ENCODE results near the gene GIPC1. TPM values are rescaled to one million over a fixed set of nuclear protein-coding genes. Genes with fewer than 3 reads are reported as not detected.

Gene GIPC1
- total and polyA plus RNA-seq, 9 of the 15 experiments (the other 6 are each of a cell fraction or from before 2014, with no cell fraction given), result 0.49 to 54.7 (median 24.8) TPM

DNA sequence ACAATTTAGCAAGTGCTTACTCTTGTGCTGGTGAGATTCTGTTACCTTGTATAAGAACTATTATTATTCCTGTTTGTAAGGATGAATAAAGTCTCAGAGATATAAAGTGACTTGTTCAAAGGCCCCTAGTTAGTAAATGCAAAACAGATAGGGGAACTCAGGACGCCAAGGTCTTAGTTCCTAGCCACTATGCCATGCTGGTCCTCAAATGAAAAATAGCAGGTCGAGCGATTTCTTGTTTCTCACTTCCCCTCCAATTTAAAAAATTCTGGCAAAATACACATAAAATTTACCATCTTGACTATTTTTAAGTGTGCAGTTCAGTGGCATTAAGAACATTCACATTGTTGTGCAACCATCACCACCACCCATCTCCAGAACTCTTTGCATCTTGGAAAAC is 34.6 kb upstream of the GIPC1 start:
- peaks cover 9% of the 10 kb centered on the region; the same call in 2 of the 3 replicates for H3K36me3 ChIP-seq (ENCODE audit: control insufficient read depth, insufficient read depth, low read length)
- FAIRE-seq (no peak), ATAC-seq (no peak), DNase-seq (ENCODE audit: extremely low read depth in 1 of 4, low spot score in 3 of 4) (no peak)
- WGBS (ENCODE audit: insufficient coverage, low coverage, missing lambda C conversion rate), result 57% methylated on average over 3 of the region's 3 CpGs
- peaks cover 29 to 63% of the 10 kb centered on the region in 2 experiments; a peak in 4 of 5 replicates for H3K4me1 ChIP-seq (replicated peaks in 1 of 2; ENCODE audit: control insufficient read depth in 2 of 2, insufficient read depth in 2 of 2, low read length in 2 of 2)
- peaks cover 5% of the 10 kb centered on the region; the same call in 1 of the 2 replicates for H4K20me1 ChIP-seq (replicated peaks; ENCODE audit: control insufficient read depth, insufficient read depth, low read length)
- H3K79me2 ChIP-seq (ENCODE audit: control insufficient read depth, insufficient read depth, low read length), result peaks cover 52% of the 10 kb centered on the region
- no peaks in the 10 kb centered on the region for H3K9me3 ChIP-seq (replicated peaks; ENCODE audit: control insufficient read depth, insufficient read depth, low read depth, low read length)
- BruUV-seq (replicated peaks), result no TSS peak
- intact Hi-C loops (cut with micrococcal nuclease), result no loop called here
- POLR2A ChIA-PET, result interaction anchor here (1.0 to 1.2 kb wide), 2 partner anchors 12 to 17 kb away, joined by 3 to 5 read pairs; partner anchors contain the start of gene DNAJB1
- peak overlapping the region; percentile 89; the same call in 1 of the 3 replicates for H3K27ac ChIP-seq (ENCODE audit: extremely low read depth, low read depth, low read length)
- peak overlapping the region; percentile 42 to 83; a peak in 3 of 4 replicates for H3K9ac ChIP-seq (ENCODE audit: insufficient read depth in 1 of 2, low read depth in 2 of 2, low read length in 2 of 2)
- peak overlapping the region; percentile 58 for H3K4me2 ChIP-seq (ENCODE audit: insufficient read depth, low read length)
- H3K9me1 ChIP-seq (ENCODE audit: control insufficient read depth, insufficient read depth, low read length), result no peaks in the 10 kb centered on the region
- no peaks in the 10 kb centered on the region for H3K27me3 ChIP-seq (ENCODE audit: control insufficient read depth in 2 of 2, insufficient read depth in 2 of 2, low read length in 2 of 2)
- no peak overlapping the region for H2AFZ ChIP-seq (ENCODE audit: low read depth, low read length)
- CTCF ChIA-PET (ENCODE audit: low intra/inter-chr PET ratio), result no interaction called here
- in situ Hi-C loops (cut with MboI), result no loop called here
- peak overlapping the region; percentile 76 for H3K4me3 ChIP-seq
- TF ChIP-seq ZBTB1 (CRISPR knock-in tag; IDR thresholded peaks at IDR 0.05; ENCODE audit: borderline replicate concordance, low read depth) (no peak), POLR2AphosphoS5 (IDR thresholded peaks at IDR 0.05; ENCODE audit: control insufficient read depth, insufficient read depth, low read depth, low read length) (no peak), CEBPB (tag; IDR thresholded peaks at IDR 0.05) (peak; percentile 33)

DNA sequence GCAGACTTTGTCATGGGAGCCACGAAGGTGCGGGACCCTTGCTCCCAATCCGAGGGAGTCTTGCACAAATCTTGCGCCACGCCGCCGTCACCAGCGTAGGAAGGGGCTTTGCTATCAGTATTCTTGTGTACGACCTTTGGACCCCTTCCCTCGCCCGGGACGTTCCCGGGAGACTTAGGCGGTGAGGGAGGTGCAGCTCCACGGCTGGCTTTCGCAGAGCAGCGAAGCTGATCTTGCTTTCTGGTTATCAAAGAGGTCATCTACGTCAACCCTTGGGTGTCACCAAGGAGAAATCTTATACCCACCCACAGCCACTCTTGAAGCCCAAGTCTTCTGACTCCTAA is 34.0 kb upstream of the GIPC1 start:
- BruUV-seq (replicated peaks), result no TSS peak
- FAIRE-seq, result no peak
- ChIA-PET CTCF (ENCODE audit: low intra/inter-chr PET ratio) (no interaction called here), POLR2A (interaction anchor here (1.2 kb wide), 1 partner anchor 17 kb away, joined by 3 read pairs; no protein-coding TSS in a partner anchor)
- WGBS (ENCODE audit: insufficient coverage, low coverage, missing lambda C conversion rate), result under 1% methylated on average over 18 of the region's 18 CpGs
- no peak for DNase-seq (ENCODE audit: extremely low read depth in 1 of 4, low spot score in 3 of 4)
- Histone ChIP-seq H3K4me2 (ENCODE audit: insufficient read depth, low read length) (peak overlapping the region; percentile 96), H3K9me3 (replicated peaks; ENCODE audit: control insufficient read depth, insufficient read depth, low read depth, low read length) (no peaks in the 10 kb centered on the region), H2AFZ (ENCODE audit: low read depth, low read length) (peak overlapping the region; percentile 99), H3K4me3 (peak overlapping the region; percentile 76), H3K36me3 (ENCODE audit: control insufficient read depth, insufficient read depth, low read length) (peaks cover 9% of the 10 kb centered on the region; the same call in 2 of the 3 replicates), H3K9ac (ENCODE audit: insufficient read depth in 1 of 2, low read depth in 2 of 2, low read length in 2 of 2) (peak overlapping the region; percentile 83 to 96), H3K9me1 (ENCODE audit: control insufficient read depth, insufficient read depth, low read length) (no peaks in the 10 kb centered on the region), H3K27ac (ENCODE audit: extremely low read depth, low read depth, low read length) (peak overlapping the region; percentile 89), H3K4me1 (replicated peaks in 1 of 2; ENCODE audit: control insufficient read depth in 2 of 2, insufficient read depth in 2 of 2, low read length in 2 of 2) (peaks cover 29 to 63% of the 10 kb centered on the region in 2 experiments; a peak in 4 of 5 replicates), H3K79me2 (ENCODE audit: control insufficient read depth, insufficient read depth, low read length) (peaks cover 52% of the 10 kb centered on the region), H3K27me3 (ENCODE audit: control insufficient read depth in 2 of 2, insufficient read depth in 2 of 2, low read length in 2 of 2) (no peaks in the 10 kb centered on the region), H4K20me1 (replicated peaks; ENCODE audit: control insufficient read depth, insufficient read depth, low read length) (peaks cover 5% of the 10 kb centered on the region; the same call in 1 of the 2 replicates)
- ATAC-seq, result no peak; the same call in 2 of the 3 replicates
- intact Hi-C loops (cut with micrococcal nuclease), result no loop called here
- in situ Hi-C loops (cut with MboI), result no loop called here
- TF ChIP-seq, protein P1, sequence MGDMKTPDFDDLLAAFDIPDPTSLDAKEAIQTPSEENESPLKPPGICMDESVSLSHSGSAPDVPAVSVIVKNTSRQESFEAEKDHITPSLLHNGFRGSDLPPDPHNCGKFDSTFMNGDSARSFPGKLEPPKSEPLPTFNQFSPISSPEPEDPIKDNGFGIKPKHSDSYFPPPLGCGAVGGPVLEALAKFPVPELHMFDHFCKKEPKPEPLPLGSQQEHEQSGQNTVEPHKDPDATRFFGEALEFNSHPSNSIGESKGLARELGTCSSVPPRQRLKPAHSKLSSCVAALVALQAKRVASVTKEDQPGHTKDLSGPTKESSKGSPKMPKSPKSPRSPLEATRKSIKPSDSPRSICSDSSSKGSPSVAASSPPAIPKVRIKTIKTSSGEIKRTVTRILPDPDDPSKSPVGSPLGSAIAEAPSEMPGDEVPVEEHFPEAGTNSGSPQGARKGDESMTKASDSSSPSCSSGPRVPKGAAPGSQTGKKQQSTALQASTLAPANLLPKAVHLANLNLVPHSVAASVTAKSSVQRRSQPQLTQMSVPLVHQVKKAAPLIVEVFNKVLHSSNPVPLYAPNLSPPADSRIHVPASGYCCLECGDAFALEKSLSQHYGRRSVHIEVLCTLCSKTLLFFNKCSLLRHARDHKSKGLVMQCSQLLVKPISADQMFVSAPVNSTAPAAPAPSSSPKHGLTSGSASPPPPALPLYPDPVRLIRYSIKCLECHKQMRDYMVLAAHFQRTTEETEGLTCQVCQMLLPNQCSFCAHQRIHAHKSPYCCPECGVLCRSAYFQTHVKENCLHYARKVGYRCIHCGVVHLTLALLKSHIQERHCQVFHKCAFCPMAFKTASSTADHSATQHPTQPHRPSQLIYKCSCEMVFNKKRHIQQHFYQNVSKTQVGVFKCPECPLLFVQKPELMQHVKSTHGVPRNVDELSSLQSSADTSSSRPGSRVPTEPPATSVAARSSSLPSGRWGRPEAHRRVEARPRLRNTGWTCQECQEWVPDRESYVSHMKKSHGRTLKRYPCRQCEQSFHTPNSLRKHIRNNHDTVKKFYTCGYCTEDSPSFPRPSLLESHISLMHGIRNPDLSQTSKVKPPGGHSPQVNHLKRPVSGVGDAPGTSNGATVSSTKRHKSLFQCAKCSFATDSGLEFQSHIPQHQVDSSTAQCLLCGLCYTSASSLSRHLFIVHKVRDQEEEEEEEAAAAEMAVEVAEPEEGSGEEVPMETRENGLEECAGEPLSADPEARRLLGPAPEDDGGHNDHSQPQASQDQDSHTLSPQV (IDR thresholded peaks at IDR 0.05), result no peak
- TF ChIP-seq GATA2 (CRISPR knock-in tag; IDR thresholded peaks at IDR 0.05) (peak; percentile 49; the same call in 1 of the 2 replicates), HNRNPLL (IDR thresholded peaks at IDR 0.05; ENCODE audit: low read depth, low read length, poor library complexity, severe bottlenecking) (peak; percentile 99), ZNF224 (CRISPR knock-in tag; IDR thresholded peaks at IDR 0.05) (no peak), HDAC2 (IDR thresholded peaks at IDR 0.05) (peak; percentile 38; the same call in 1 of the 2 replicates), ZC3H4 (CRISPR knock-in tag; IDR thresholded peaks at IDR 0.05; ENCODE audit: borderline replicate concordance) (peak; percentile 77; the same call in 1 of the 2 replicates), NR2C1 (IDR thresholded peaks at IDR 0.05) (peak; percentile 57; the same call in 1 of the 2 replicates), NR2C1 (tag; IDR thresholded peaks at IDR 0.05) (peak; percentile 63; the same call in 1 of the 2 replicates)

Measured in K562 (cell line).